GM12801 (cell line): ENCODE results near the gene RPS6KA5.

Experiments
- CTCF ChIP-seq: IDR thresholded peaks from one replicate; pipeline ENCODE4 v1.5.1; 2011; ENCODE audit warnings: control low read depth; ENCODE audit not compliant: insufficient read length; ENCODE audit errors: extremely low read depth

RPS6KA5 gene

GRCh38 chr14:90816681-90817436 is 243.6 kb downstream of the RPS6KA5 start:
- TF ChIP-seq CTCF, result no peak

GRCh38 chr14:90815822-90816662 is 244.4 kb downstream of the RPS6KA5 start, which contains the start of gene TTC7B:
TTC7B (minus strand) TSS chr14:90816430; CDS start chr14:90816295, 135 bp downstream.
- no peak for TF ChIP-seq CTCF

- TF ChIP-seq CTCF, result no peak
These were observed 244.9 kb downstream of the RPS6KA5 start for GRCh38 chr14:90815572-90815821.

GRCh38 chr14:90814806-90815571 is 245.5 kb downstream of the RPS6KA5 start:
- TF ChIP-seq CTCF, result no peak

GRCh38 chr14:90813442-90813841 is 247.0 kb downstream of the RPS6KA5 start:
- TF ChIP-seq CTCF, result no peak

GRCh38 chr14:90812109-90812508 is 248.3 kb downstream of the RPS6KA5 start:
- TF ChIP-seq CTCF, result no peak

- no peak for TF ChIP-seq CTCF
These were observed 248.8 kb downstream of the RPS6KA5 start for GRCh38 chr14:90811641-90812040.
